Peyer's patch (tissue), 4 donors: ENCODE results near the gene ABCC4.

Experiments used
- POLR2A ChIP-seq, 2 donors: fragments of 450-650 bp; IDR thresholded peaks; one replicate each; pipeline ENCODE4 v1.5.1; 2017; ENCODE audit warnings: antibody characterized with exemption in 2 of 2, mild to moderate bottlenecking in 2 of 2, moderate library complexity in 2 of 2
- TF ChIP-seq, protein P1 (sequence below), 6 experiments: fragments of 450-650 bp in 4 of 6; fragments of 200-600 bp in 2 of 6; sonication (generic) in 1 of 6; IDR thresholded peaks; one replicate each; pipeline ENCODE4 v1.5.1; 2017 to 2019; ENCODE audit warnings: antibody characterized with exemption in 6 of 6, mild to moderate bottlenecking in 3 of 6, moderate library complexity in 1 of 6

DNA sequence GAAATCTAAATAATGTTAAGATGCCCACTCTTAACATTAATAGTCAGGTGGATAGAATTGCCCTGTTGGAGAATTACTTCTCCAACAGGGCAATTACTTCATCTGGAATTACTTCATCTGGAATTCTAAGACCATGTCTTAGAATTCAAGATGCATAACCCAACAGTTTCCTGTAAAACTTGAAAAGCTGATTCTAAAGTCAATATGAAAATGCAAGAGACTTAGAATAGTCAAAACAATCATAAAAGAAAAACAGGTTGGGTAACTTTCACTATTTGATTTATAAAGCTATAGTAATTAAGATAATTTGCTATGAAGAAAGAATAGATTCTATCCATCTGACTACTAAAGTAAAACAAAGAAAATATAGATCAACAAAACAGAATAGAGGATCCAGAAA lies 75.2 kb downstream of the ABCC4 start:
- TF ChIP-seq, protein P1, sequence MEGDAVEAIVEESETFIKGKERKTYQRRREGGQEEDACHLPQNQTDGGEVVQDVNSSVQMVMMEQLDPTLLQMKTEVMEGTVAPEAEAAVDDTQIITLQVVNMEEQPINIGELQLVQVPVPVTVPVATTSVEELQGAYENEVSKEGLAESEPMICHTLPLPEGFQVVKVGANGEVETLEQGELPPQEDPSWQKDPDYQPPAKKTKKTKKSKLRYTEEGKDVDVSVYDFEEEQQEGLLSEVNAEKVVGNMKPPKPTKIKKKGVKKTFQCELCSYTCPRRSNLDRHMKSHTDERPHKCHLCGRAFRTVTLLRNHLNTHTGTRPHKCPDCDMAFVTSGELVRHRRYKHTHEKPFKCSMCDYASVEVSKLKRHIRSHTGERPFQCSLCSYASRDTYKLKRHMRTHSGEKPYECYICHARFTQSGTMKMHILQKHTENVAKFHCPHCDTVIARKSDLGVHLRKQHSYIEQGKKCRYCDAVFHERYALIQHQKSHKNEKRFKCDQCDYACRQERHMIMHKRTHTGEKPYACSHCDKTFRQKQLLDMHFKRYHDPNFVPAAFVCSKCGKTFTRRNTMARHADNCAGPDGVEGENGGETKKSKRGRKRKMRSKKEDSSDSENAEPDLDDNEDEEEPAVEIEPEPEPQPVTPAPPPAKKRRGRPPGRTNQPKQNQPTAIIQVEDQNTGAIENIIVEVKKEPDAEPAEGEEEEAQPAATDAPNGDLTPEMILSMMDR (IDR thresholded peaks at IDR 0.05): no peak
- no peak for TF ChIP-seq POLR2A (IDR thresholded peaks at IDR 0.05)
